Karpas-422 (cell line): ENCODE measurements around the gene CSNK2B. TPM values are rescaled to one million over a fixed set of nuclear protein-coding genes. Genes with fewer than 3 reads are reported as not detected.

Source experiments
- DNase-seq: peaks from one replicate; pipeline ENCODE4 v3.0.0-alpha.2; 2015
- H2AFZ ChIP-seq: fragments of 200-600 bp; sonication (generic); 2 replicates; pipeline ENCODE4 v1.6.1; 2014; ENCODE audit warnings: antibody characterized with exemption, low read length, mixed read lengths
- H3K27ac ChIP-seq: fragments of 200-600 bp; sonication (generic); 2 replicates; pipeline ENCODE4 v1.5.1; 2014; ENCODE audit warnings: mild to moderate bottlenecking, low read length, moderate library complexity
- H3K27me3 ChIP-seq: fragments of 200-600 bp; sonication (generic); 2 replicates; pipeline ENCODE4 v1.6.1; 2014; ENCODE audit warnings: low read length, mixed read lengths
- H3K36me3 ChIP-seq: fragments of 200-600 bp; sonication (generic); 2 replicates; pipeline ENCODE4 v1.6.1; 2014; ENCODE audit warnings: low read length, mixed read lengths; ENCODE audit not compliant: insufficient read depth
- H3K4me1 ChIP-seq: fragments of 200-600 bp; sonication (generic); 2 replicates; pipeline ENCODE4 v1.6.1; 2014; ENCODE audit warnings: mild to moderate bottlenecking, low read length, mixed read lengths
- H3K4me2 ChIP-seq: fragments of 200-600 bp; sonication (generic); 2 replicates; pipeline ENCODE4 v1.6.1; 2014; ENCODE audit warnings: low read length, low read depth, mild to moderate bottlenecking; ENCODE audit not compliant: poor library complexity, severe bottlenecking
- H3K4me3 ChIP-seq: fragments of 200-600 bp; sonication (generic); 2 replicates; pipeline ENCODE4 v1.5.1; 2014; ENCODE audit warnings: mild to moderate bottlenecking, antibody characterized with exemption, low read length, mixed read lengths
- H3K79me2 ChIP-seq: fragments of 200-600 bp; sonication (generic); 2 replicates; pipeline ENCODE4 v1.6.1; 2014; ENCODE audit warnings: mild to moderate bottlenecking, low read length, mixed read lengths
- H3K9ac ChIP-seq: fragments of 200-600 bp; sonication (generic); 2 replicates; pipeline ENCODE4 v1.6.0; 2014; ENCODE audit warnings: low read length
- H3K9me2 ChIP-seq: fragments of 200-600 bp; sonication (generic), shearing (Covaris generic); replicated peaks from 2 replicates; pipeline ENCODE4 v1.6.0; 2014; ENCODE audit warnings: mild to moderate bottlenecking, low read length, moderate library complexity; ENCODE audit not compliant: insufficient read depth
- H3K9me3 ChIP-seq: fragments of 300-700, 200-600 bp; sonication (generic); 2 replicates; pipeline ENCODE4 v1.6.1; 2014; ENCODE audit warnings: low read length, mixed read lengths
- H4K20me1 ChIP-seq: fragments of 200-600 bp; sonication (generic); 2 replicates; pipeline ENCODE4 v1.6.1; 2014; ENCODE audit warnings: mild to moderate bottlenecking, antibody characterized with exemption, low read length, low read depth; ENCODE audit not compliant: insufficient read depth
- total RNA-seq: library from RNA; depleted of rRNA; stranded (reverse); fragments of >200 nt; shearing (Covaris generic); gene quantifications from 2 replicates; pipeline ENCODE4 v1.2.3, GENCODE V29; 2014; ENCODE audit warnings: low replicate concordance

Gene CSNK2B
- total RNA-seq, 1 experiment from 2014 or later: 212 TPM

DNA sequence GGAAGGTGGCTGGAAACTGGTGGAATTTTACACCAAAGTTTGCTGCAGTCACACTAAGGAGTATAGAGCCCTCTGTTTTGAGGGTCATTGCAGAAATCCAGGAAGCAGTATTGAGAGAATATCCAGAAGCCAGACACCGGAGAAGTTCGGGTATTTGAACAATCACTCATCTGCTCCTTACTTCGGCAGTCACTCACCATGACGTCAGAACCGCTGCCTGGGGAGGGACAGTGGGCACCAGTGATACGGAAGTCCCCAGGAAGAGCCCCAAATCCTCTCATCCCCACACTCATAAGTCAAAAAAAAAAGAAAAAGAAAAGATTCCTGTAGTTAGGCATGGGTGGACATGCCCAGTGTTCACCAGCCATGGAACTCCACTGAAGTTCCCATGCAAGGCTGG is 11.0 kb downstream of the CSNK2B start:
- no peaks in the 10 kb centered on the region for H3K9me2 ChIP-seq
- H3K4me3 ChIP-seq: no peak overlapping the region
- no peaks in the 10 kb centered on the region for H3K9me3 ChIP-seq
- H3K36me3 ChIP-seq: peaks cover 3% of the 10 kb centered on the region; the same call in 1 of the 2 replicates
- no peak overlapping the region for H3K27ac ChIP-seq
- no peaks in the 10 kb centered on the region for H3K27me3 ChIP-seq
- H2AFZ ChIP-seq: no peak overlapping the region
- no peak for DNase-seq
- no peaks in the 10 kb centered on the region for H3K79me2 ChIP-seq
- no peaks in the 10 kb centered on the region for H4K20me1 ChIP-seq
- peaks cover 14% of the 10 kb centered on the region for H3K4me1 ChIP-seq
- no peak overlapping the region for H3K9ac ChIP-seq
- H3K4me2 ChIP-seq: no peak overlapping the region

DNA sequence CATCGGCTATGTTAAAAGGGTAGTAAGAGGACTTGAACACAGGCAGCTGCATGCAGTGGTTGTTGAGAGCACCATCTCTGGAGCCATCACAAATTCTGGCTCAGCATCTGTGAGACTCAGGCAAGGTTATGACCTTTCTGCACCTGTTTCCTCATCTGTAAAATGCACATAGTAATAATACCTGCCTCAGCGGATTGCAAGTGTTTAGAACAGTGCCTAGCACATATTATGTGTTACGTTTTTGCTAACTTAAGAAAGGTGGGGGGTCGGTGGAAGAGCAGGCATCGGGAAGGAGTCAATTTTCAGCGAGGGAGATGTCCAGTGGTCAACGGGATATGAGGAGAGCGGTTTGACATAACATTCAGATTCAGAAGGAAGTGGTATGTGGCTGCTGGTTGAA is 12.1 kb downstream of the CSNK2B start:
- H3K27ac ChIP-seq: no peak overlapping the region
- no peak overlapping the region for H2AFZ ChIP-seq
- no peaks in the 10 kb centered on the region for H3K79me2 ChIP-seq
- no peak for DNase-seq
- H4K20me1 ChIP-seq: no peaks in the 10 kb centered on the region
- no peak overlapping the region for H3K9ac ChIP-seq
- H3K4me2 ChIP-seq: no peak overlapping the region
- no peak overlapping the region for H3K4me3 ChIP-seq
- H3K9me2 ChIP-seq: no peaks in the 10 kb centered on the region
- H3K27me3 ChIP-seq: no peaks in the 10 kb centered on the region
- no peaks in the 10 kb centered on the region for H3K9me3 ChIP-seq
- H3K36me3 ChIP-seq: no peaks in the 10 kb centered on the region
- peaks cover 14% of the 10 kb centered on the region for H3K4me1 ChIP-seq

DNA sequence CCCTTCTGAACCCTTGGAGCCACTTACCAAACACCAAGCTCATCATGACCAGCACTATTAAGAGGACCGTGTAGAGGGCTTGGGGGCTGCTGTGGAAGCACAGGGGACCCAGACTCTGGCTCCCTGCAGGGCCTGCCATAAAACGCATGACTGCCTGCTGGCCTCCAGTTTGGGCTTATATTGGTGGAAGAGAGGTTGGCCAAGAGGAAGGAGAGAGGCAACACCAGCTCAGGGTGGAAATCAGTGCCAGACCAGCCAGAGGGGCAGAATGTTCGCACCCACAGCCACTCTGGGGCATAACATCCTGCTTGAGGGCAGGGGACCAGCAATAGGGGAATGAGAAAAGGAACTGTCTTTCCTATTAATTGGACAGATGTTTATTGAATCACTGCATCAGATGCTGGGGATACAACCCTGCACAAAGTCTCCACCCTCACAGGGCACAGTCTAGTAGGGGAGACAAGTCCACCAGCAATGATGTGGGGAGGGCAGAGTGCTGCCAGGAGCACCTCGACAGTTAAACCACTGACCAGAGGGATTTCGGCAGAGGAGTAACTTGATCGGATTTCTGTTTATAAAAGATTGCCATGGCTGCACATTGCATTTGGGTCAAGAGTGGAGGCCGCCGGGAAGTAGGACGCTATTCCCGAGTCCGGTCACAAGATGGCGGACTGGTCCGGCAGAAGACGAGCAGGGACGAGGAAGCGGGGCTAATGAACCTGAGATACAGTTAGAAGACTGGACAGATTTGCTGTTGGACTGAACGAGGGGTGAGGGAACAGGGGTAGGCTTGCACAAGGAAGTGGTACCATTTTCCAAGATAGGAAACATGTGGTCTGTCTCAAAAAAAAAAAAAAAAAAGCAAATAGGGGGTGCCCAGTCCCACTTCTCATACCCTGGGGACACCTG is 14.6 kb downstream of the CSNK2B start, which contains the start of gene LY6G5C:
Gene LY6G5C, minus strand, starts transcription at position 842 of the 909 bp plus-strand sequence. Its CDS starts 694 bp downstream, at position 148.
- Histone ChIP-seq H3K27me3 (no peaks in the 10 kb centered on the region), H3K36me3 (no peaks in the 10 kb centered on the region), H2AFZ (no peak within 1 kb of the TSS), H3K79me2 (no peaks in the 10 kb centered on the region), H3K4me2 (peak within 1 kb of the TSS; percentile 83), H3K9me2 (no peaks in the 10 kb centered on the region), H3K27ac (no peak within 1 kb of the TSS), H3K9me3 (no peaks in the 10 kb centered on the region), H3K4me1 (peaks cover 14% of the 10 kb centered on the region), H3K4me3 (peak within 1 kb of the TSS; percentile 64), H3K9ac (peak within 1 kb of the TSS; percentile 64), H4K20me1 (no peaks in the 10 kb centered on the region)
- DNase-seq: peak; percentile 77

DNA sequence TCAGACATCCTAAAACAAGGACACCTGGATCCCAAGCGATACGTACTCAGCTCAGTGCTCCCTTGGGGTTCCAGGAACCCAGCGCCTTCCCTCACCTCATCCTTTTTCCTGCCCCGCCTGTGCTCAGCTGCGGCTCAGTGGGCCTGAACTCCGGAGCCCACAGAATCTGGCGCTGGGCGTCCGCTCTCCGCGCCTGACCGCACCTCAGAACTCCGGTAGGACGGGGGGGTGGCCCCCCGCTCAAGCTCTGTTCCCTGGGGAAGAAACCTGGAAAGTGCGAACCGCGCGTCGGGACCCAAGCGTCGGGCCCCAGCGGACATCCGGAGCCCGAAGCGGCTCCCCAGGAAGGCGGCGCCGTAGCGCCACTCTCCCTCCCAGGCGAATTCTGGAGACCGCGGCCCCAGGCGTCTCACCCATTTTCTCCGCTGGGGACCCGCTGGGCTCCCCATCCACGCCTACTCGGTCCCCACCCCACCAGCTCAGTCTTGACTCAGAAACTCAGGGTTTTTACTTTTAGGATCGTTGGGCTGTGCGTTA is 15.3 kb downstream of the CSNK2B start:
- H3K9ac ChIP-seq: peak overlapping the region; percentile 64
- H4K20me1 ChIP-seq: no peaks in the 10 kb centered on the region
- no peaks in the 10 kb centered on the region for H3K36me3 ChIP-seq
- no peaks in the 10 kb centered on the region for H3K9me2 ChIP-seq
- H3K4me3 ChIP-seq: peak overlapping the region; percentile 64
- DNase-seq: peak; percentile 68
- no peaks in the 10 kb centered on the region for H3K27me3 ChIP-seq
- peaks cover 14% of the 10 kb centered on the region for H3K4me1 ChIP-seq
- no peaks in the 10 kb centered on the region for H3K9me3 ChIP-seq
- no peak overlapping the region for H2AFZ ChIP-seq
- peak overlapping the region; percentile 83 for H3K4me2 ChIP-seq
- H3K79me2 ChIP-seq: no peaks in the 10 kb centered on the region
- H3K27ac ChIP-seq: no peak overlapping the region

DNA sequence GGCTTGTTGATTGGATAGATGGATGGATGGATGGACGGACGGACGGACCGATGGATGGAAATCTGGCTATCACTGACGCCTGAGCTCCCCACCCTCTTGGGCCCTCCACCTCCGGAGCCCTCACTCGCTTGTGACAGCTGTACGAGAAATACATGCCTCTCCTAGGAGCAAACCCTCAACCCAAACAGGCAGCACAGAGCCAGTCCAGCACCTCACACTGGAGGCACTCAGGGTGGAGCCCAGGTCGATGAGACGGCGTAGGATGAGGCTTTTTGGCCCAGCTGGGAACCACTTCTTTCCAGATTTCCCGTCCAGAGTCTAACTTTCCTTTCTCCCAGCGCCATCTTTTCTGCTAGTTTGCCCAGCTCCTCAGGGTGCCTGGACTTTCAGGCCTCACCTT is 17.7 kb downstream of the CSNK2B start:
- no peaks in the 10 kb centered on the region for H3K79me2 ChIP-seq
- H3K27me3 ChIP-seq: no peaks in the 10 kb centered on the region
- H3K4me1 ChIP-seq: peaks cover 14% of the 10 kb centered on the region
- H3K9me2 ChIP-seq: no peaks in the 10 kb centered on the region
- peaks cover 3% of the 10 kb centered on the region; the same call in 1 of the 2 replicates for H3K36me3 ChIP-seq
- no peak overlapping the region for H3K27ac ChIP-seq
- H3K9ac ChIP-seq: no peak overlapping the region
- no peak overlapping the region for H2AFZ ChIP-seq
- no peaks in the 10 kb centered on the region for H3K9me3 ChIP-seq
- H4K20me1 ChIP-seq: no peaks in the 10 kb centered on the region
- no peak overlapping the region for H3K4me3 ChIP-seq
- no peak for DNase-seq
- no peak overlapping the region for H3K4me2 ChIP-seq

DNA sequence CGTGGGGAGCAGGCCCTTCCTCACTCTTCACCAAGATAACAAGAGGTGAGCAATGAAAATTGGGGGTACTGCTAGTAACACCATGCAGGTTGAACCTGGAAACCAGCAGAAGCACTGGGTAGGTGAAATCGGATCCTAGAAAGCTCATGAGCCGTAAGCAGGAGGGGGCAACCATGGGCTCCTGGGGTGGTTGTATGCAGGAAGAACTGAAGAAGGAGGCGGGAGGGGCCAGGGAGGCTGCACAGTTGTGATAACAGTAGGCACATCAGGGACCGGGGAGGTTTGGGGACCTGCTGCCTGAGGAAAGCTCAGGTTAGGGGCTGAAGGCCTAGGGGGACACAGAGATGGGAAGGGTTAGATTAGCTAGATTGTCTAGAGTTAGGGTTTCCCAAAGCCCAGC is 20.6 kb downstream of the CSNK2B start:
- H3K79me2 ChIP-seq: no peaks in the 10 kb centered on the region
- H3K9me3 ChIP-seq: no peaks in the 10 kb centered on the region
- DNase-seq: no peak
- no peaks in the 10 kb centered on the region for H4K20me1 ChIP-seq
- H3K4me1 ChIP-seq: peaks cover 15% of the 10 kb centered on the region
- no peaks in the 10 kb centered on the region for H3K9me2 ChIP-seq
- H3K27me3 ChIP-seq: no peaks in the 10 kb centered on the region
- H3K9ac ChIP-seq: no peak overlapping the region
- no peak overlapping the region for H3K4me3 ChIP-seq
- H3K36me3 ChIP-seq: peaks cover 11% of the 10 kb centered on the region; the same call in 1 of the 2 replicates
- H2AFZ ChIP-seq: no peak overlapping the region
- no peak overlapping the region for H3K4me2 ChIP-seq
- H3K27ac ChIP-seq: no peak overlapping the region

DNA sequence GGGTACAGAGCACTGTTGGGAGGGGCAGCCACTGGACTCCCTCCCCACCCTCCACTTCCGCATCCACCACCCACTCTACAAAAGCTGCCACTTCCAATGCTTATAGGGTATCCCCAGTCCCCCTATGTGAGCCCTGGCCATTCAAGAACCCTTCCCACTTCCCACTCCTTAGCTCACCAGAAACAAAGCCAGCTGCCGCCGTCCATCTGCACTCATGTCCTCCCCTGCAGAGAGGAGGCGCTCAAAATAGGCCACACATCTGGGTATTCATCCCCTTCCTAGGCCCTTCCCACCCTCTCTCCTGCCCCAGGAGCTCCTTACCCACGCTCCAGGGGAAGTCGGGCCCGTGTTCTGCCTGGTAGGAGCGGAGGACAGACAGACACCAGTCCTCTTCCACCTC is 21.4 kb downstream of the CSNK2B start:
- no peaks in the 10 kb centered on the region for H3K9me2 ChIP-seq
- no peak for DNase-seq
- peaks cover 11% of the 10 kb centered on the region; the same call in 1 of the 2 replicates for H3K36me3 ChIP-seq
- H3K9ac ChIP-seq: no peak overlapping the region
- H2AFZ ChIP-seq: no peak overlapping the region
- H3K4me2 ChIP-seq: no peak overlapping the region
- no peaks in the 10 kb centered on the region for H3K27me3 ChIP-seq
- no peak overlapping the region for H3K27ac ChIP-seq
- H4K20me1 ChIP-seq: no peaks in the 10 kb centered on the region
- H3K4me3 ChIP-seq: no peak overlapping the region
- H3K79me2 ChIP-seq: no peaks in the 10 kb centered on the region
- H3K4me1 ChIP-seq: peaks cover 13% of the 10 kb centered on the region
- H3K9me3 ChIP-seq: no peaks in the 10 kb centered on the region

DNA sequence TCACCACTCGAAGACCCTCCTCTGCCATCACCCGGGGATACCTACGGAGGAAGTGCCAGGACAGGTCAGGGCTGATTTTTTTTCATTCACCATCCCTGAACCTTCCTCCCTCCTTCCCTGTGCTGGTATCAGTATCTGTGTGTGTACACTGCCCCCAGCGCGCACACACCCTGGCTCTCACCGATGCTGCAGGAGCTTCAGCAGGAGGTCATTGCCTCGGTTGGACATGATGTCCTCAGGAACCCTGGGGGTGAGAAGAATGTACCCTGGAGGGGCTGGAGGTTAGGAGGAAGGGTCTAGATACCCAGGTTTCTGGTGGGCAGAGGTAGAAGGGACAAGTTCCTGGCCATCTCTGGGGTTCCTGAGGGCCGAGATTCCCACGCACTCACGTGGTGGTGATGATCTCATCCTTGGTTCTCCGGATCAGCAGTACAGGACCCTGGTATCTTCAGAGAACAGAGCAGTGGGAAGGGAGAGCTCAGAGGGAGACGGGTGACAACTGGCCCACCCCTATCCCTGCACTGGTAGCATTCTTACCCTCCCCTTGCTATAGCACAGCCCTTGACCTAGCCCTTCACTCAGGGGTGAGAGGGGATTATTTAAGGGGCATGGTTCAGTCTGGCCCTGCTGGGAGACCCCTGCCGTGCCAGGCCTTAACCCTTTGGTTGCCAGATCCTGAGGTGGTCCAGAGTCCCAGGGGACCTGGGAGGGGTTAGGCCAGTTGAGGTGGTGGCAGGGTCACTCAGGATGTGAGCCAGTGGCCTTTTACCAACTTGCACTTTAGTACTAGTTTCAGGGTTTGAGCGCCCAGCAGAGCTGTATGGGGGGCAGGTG is 22.2 kb downstream of the CSNK2B start:
- Histone ChIP-seq H4K20me1 (no peaks in the 10 kb centered on the region), H3K27ac (no peak overlapping the region), H2AFZ (no peak overlapping the region), H3K4me2 (no peak overlapping the region), H3K4me1 (peaks cover 13% of the 10 kb centered on the region), H3K9ac (no peak overlapping the region), H3K36me3 (peaks cover 11% of the 10 kb centered on the region; the same call in 1 of the 2 replicates), H3K27me3 (no peaks in the 10 kb centered on the region), H3K4me3 (no peak overlapping the region), H3K9me2 (no peaks in the 10 kb centered on the region), H3K79me2 (no peaks in the 10 kb centered on the region), H3K9me3 (no peaks in the 10 kb centered on the region)
- no peak for DNase-seq
